ENCODE results near the gene GOLPH3.

DNA sequence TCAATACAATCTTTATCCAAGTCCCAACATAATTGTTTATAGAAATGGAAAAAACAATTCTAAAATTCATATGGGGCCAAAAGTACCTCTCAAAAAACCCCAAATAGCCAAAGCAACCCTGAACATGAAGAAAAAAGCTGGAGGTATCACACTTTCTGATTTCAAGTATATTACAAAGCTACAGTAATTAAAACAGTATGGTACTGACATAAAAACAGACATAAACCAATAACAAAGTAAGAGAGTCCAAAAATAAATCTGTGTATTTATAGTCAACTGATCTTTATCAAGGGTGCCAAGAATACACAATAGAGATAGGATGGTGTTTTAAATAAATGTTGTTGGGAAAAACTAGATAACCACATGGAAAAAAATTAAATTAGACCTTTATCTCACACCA lies 13.6 kb upstream of the GOLPH3 start:
- TF ChIP-seq, protein P1, sequence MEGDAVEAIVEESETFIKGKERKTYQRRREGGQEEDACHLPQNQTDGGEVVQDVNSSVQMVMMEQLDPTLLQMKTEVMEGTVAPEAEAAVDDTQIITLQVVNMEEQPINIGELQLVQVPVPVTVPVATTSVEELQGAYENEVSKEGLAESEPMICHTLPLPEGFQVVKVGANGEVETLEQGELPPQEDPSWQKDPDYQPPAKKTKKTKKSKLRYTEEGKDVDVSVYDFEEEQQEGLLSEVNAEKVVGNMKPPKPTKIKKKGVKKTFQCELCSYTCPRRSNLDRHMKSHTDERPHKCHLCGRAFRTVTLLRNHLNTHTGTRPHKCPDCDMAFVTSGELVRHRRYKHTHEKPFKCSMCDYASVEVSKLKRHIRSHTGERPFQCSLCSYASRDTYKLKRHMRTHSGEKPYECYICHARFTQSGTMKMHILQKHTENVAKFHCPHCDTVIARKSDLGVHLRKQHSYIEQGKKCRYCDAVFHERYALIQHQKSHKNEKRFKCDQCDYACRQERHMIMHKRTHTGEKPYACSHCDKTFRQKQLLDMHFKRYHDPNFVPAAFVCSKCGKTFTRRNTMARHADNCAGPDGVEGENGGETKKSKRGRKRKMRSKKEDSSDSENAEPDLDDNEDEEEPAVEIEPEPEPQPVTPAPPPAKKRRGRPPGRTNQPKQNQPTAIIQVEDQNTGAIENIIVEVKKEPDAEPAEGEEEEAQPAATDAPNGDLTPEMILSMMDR (IDR thresholded peaks at IDR 0.05) = no peak
- TF ChIP-seq POLR2AphosphoS5 (IDR thresholded peaks at IDR 0.05; ENCODE audit: insufficient read depth in 1 of 2, low read depth in 1 of 2) = no peak

Data from vagina (tissue), 2 donors.